NOMO-1 treated with dmso at 0.1 percent for 144 hours (cell line): ENCODE results near the gene NNMT.

ENCODE experiments used
- DNase-seq: peaks from one replicate; lab custom pipeline; 2025; ENCODE audit not compliant: unreplicated experiment; lab: John Stamatoyannopoulos, UW

NNMT gene

GRCh38 chr11:114282488-114282887, 13.7 kb upstream of the NNMT start:
- DNase-seq = no peak

- no peak for DNase-seq
These were observed 12.8 kb upstream of the NNMT start for GRCh38 chr11:114283422-114283821.

- no peak for DNase-seq
These were observed 12.2 kb upstream of the NNMT start for GRCh38 chr11:114284021-114284420.

- DNase-seq = no peak
These were observed 11.3 kb upstream of the NNMT start for GRCh38 chr11:114284914-114285313.

- DNase-seq = no peak
These were observed 10.6 kb upstream of the NNMT start for GRCh38 chr11:114285599-114285998.

- no peak for DNase-seq
These were observed 10.0 kb upstream of the NNMT start for GRCh38 chr11:114286229-114286628.

- no peak for DNase-seq
These were observed 9.0 kb upstream of the NNMT start for GRCh38 chr11:114287154-114287553.

GRCh38 chr11:114288136-114288535, 8.1 kb upstream of the NNMT start:
- no peak for DNase-seq

GRCh38 chr11:114289779-114290178, 6.4 kb upstream of the NNMT start:
- no peak for DNase-seq

- DNase-seq = no peak
These were observed 5.5 kb upstream of the NNMT start for GRCh38 chr11:114290503-114291235.

- no peak for DNase-seq
These were observed 4.8 kb upstream of the NNMT start for GRCh38 chr11:114291381-114291780.

GRCh38 chr11:114291842-114292680, 4.1 kb upstream of the NNMT start:
- no peak for DNase-seq

- DNase-seq = no peak
These were observed 2.9 kb upstream of the NNMT start for GRCh38 chr11:114293201-114293711.

GRCh38 chr11:114296605-114297372, 590 bp downstream of the NNMT start:
- no peak for DNase-seq

GRCh38 chr11:114297806-114298709, 1.9 kb downstream of the NNMT start:
- DNase-seq = no peak

GRCh38 chr11:114298710-114299109, 2.5 kb downstream of the NNMT start:
- DNase-seq = no peak

GRCh38 chr11:114301088-114301487, 4.9 kb downstream of the NNMT start:
- DNase-seq = no peak

GRCh38 chr11:114301927-114302326, 5.7 kb downstream of the NNMT start:
- DNase-seq = no peak

GRCh38 chr11:114302663-114303062, 6.5 kb downstream of the NNMT start:
- DNase-seq = no peak

- no peak for DNase-seq
These were observed 7.9 kb downstream of the NNMT start for GRCh38 chr11:114304065-114304464.
